ENCODE data around the gene ATP2B2.
"Not testable (repeated sequence)": the region's sequence is repeated elsewhere in the genome, so short reads cannot be mapped to it uniquely, and the experiment has no call there.

The ATP2B2 gene

DNA sequence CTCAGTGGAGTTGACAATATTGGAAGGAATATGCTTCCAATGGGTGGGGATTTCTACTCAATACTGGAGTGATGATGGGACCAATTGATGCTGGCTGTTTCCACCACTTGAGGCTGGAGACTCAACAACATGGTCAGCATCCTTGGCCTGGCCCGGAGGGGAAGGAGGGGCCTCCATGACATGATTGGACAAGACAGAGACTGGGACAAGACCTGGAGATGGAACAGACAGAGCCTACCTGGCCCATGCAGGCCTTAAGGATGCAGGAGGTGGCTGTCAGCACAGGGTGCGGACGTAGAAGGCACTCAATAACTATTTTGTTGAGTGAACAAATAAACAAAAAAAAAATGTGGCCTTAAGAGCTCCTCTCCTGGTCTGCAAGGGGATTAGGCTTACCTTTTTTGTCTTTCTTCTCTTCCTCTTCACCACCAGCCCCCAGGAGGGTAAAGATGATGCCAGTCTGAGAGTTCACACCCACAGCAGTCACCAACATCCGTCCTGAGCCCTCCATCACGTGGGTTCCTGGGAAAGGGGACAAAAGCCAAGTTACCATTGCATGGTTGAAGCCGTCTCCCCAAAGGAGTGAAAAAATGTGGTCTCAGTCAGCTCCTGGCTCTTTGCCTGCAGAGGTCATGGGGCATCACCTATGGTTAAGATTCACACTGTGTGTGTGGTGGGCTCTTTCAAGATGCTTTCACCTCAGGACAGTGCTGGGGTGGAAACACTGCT lies 117.3 kb downstream of the ATP2B2 start:
- in situ Hi-C loops (cut with MboI; ENCODE audit: low sequenced_read_pairs): no loop called here

DNA sequence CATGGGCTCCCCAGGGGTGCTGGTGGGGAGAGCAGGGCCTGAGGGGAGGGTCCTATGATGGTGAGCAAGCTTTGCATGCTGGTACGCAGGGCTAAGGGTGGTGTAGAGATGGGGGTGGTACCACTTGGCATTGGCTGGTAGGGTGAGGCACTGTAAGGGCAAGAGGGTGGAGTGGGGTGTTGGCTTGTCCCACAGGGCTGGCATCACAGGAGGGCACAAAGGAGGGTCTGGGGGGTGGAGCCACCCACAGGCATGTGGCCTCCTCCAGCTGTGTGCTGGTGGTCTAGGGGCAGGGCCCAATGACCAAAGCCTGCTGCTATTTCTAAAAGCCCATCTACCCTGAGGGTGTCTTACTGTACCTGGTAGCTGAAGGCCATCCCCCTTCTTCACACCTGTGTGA lies 119.3 kb downstream of the ATP2B2 start:
- in situ Hi-C loops (cut with MboI; ENCODE audit: low sequenced_read_pairs): no loop called here

DNA sequence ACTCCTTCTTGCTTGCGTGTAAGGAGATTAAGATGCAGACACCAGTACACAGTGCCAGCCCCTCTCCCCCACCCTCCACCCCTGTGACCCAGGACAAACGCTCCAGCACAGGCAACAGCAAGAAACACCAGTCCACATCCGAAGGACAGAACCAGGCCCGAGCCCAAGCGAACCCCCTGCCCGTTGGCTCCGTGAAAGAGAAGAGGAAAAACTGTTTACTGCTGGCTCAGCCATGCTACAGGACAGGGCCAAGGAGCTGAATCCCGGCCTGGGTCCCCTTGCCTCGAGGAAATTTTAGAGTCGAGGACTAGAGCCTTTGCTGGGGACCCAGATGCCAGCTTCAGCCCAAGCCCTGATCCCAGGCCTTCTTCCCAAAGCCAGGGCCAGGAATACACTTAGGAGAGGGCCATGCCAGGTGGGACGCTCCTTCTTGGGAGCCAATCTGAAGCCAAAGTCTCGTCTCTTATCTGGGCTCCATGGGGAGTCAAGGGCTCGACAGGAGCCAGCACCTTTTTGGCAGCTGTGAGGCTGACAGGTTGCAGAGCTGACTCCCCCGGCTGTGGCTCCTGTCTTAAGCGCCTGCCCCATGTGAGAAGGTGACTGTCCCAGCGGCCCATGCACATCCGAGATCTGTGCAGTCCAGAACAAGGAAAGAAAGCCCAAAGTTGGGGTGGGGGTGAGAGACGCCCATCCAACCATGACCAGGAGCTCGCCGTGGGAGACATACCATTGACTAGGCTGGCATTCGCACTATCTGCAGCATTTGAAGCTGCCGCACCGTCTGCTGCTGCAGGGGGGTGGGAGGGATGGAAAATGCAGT lies 120.6 kb downstream of the ATP2B2 start:
- in situ Hi-C loops (cut with MboI; ENCODE audit: low sequenced_read_pairs): no loop called here

DNA sequence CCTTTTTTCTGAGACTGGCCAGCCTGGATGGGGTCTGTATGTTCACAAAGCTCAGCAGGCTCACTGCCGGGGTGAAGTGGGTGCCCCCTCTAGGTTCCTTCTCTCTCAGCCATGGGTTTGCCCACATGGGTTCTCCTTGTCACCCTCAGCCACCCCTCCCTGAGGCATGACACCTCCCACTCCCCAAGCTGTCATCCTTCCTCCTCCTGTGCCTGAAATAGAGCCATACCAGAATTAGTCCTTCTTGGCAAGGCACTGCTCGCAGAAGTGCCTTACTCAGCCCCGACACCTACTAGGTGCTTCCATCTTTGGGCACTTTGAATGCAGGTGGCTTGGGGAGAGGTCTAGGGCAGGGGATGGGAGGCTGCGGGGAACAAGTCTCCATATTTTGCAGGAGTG lies 121.5 kb downstream of the ATP2B2 start:
- in situ Hi-C loops (cut with MboI; ENCODE audit: low sequenced_read_pairs): no loop called here

DNA sequence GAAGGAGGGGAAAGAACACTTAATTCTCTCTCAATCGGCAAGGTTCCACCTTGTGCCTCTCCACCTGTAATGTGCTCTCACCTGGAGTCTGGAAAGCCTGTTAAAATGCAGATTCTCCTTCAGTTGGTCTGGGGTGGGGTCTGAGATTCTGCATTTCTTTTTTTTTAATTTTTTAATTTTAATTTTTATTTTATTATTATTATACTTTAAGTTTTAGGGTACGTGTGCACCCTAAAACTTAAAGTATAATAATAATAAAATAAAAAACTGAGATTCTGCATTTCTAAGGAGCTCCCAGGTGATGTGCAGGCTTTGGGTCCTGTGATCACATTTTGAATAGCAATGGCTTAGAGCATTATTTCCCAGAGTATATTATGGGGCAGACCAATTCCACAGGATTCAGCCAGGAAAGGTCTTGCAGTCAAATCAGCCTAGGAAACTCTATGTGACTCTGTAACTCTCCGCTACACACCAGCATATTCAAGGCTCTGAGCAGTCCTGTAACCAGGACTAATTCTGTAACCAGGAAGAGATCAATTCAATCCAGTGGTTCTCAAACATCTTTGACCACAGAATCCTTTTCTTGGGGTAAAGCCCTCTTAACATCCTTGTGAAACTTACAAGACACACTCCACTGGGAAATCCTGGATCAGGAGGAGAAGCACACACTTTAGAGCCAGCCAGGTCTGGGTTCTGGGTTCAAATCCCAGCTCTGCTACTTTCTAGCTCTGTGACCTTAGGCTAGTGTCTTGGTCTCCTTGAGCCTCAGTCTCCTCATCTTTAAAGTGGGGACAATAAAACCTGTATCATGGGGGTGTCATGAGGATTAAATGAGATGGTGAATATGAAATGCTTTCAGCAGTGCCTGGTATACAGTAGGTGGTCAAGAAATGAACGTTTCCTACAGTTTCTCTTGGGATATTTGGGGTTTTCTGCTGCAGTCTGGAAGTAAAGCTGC lies 122.2 kb downstream of the ATP2B2 start:
- in situ Hi-C loops (cut with MboI; ENCODE audit: low sequenced_read_pairs): no loop called here

DNA sequence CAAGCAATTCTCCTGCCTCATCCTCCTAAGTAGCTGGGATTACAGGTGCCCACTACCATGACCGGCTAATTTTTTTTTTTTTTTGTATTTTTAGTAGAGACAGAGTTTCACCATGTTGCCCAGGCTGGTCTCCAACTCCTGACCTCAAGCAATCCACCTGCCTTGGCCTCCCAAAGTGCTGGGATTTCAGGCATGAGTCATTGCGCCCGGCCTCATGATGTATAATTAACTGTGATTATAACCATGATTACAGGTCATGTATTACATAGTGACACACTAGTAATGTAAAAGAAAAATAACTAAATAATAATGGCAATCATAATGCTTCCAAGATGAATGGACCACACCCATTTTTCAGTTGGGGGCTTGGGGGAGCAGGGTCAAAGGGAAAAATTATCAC lies 122.9 kb downstream of the ATP2B2 start:
- in situ Hi-C loops (cut with MboI; ENCODE audit: low sequenced_read_pairs): not testable (repeated sequence)

DNA sequence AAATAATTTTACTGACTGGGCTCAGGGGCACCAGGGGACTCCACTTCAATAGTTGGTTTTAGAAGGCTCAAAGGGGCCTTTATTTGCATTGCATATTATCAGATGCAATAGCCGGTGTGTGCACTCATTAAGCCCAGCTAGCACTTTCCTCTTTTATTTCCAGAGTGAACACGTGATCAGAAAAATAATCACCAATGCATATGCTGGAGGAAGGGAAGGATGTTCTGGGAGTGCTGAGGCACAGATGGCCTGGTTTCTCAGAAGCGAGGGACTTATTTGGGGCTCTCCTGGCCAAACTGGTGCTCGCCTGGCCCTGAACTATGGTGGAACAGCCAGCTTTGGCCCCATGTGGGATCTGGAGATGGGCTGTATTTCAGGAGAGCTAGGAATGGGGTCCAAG lies 124.0 kb downstream of the ATP2B2 start:
- in situ Hi-C loops (cut with MboI; ENCODE audit: low sequenced_read_pairs): no loop called here

DNA sequence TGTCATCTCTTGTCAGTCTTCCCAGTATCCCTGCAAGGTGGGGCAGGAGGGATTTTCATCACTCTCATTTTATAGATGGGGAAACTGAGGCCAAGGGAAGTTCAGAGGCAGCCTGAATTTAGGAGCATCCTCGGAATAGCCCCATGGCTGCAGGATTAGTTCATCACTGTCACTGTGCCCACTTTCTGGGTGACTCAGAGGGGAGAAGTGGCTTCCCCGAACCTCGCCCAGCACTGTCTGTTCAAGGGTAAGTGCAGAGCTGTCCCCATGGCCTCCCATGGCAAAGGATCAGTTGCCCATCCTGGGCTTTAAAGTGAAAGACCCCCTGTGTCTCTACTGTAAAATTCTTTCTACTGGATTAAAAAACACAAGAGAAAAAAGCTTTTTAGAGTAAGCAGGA lies 124.5 kb downstream of the ATP2B2 start:
- in situ Hi-C loops (cut with MboI; ENCODE audit: low sequenced_read_pairs): no loop called here

DNA sequence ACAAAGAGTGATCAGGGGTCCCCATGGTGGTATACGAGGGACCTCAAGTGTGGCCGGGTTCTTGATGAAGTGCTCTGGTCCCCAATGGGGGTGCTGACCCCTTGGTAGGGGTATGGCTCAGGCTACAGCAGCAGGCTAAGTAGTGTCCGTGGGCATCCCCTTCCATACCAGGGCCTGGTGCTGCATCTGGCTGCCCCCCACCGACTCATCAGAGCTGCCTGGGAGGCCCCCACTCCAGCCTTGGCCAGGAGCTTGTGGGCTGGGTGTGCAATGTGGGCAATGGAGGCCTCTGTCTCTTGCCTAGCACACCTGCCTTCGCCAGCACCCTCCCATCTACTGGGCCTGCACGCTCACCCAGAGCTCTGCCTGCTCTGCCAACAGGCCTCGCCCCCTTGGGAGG lies 125.4 kb downstream of the ATP2B2 start:
- in situ Hi-C loops (cut with MboI; ENCODE audit: low sequenced_read_pairs): no loop called here

DNA sequence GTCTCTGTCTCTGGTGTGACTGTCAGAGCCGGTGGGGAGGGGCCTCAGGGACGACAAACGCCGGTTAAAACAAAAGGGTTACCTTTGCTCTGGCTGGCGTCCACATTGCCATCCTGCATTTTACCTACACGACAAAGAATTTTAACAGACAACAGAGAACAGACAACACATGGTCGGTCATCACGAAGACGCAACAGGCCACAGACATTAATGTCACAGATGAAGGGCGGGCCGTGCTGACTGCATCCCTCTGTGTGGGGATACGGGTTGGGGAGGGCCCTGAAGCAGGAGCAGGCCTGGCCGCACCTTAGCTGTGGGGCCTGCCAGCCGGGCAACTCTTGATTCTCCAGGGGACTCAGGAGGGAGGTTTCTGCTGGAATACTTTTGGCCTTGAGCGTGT lies 126.2 kb downstream of the ATP2B2 start:
- in situ Hi-C loops (cut with MboI; ENCODE audit: low sequenced_read_pairs): no loop called here

DNA sequence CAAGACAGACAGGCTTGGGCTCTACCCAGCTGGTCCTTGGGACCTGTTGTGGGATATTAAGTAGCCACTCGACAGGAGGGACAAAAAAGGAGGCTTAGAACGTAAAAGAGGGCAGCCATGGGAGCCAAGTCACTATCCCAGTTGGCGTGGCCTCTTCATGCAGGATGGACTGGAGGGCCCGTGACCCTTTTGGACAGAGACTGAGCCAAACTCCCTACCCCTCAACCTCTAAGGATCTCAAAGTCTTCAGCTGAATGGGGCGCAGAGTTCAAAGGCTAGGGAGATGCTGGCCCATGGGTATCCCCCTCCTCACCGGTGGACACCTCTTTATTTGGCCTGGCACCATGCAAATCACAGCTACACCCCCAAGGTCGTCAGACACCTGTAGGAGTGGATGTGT lies 126.6 kb downstream of the ATP2B2 start:
- in situ Hi-C loops (cut with MboI; ENCODE audit: low sequenced_read_pairs): no loop called here

DNA sequence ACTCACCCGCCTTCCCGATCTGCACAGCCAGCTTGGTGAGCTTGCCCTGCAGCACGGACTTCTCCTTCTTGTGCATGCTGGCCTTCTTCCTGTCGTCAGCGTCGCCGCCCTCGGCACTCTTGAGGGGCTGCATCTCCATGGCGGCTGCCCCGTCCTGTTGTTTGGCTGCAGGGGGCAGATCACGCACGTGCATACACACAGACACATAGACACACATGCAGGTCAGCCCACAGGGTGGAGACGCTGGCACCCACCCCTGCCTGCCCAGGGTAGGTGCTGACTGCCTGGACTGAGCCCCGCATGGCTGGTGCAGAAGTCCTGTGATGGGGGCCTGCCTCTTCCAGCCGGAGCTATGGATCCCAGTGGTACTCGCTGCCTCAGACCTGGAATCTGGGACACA lies 127.1 kb downstream of the ATP2B2 start:
- in situ Hi-C loops (cut with MboI; ENCODE audit: low sequenced_read_pairs): no loop called here

DNA sequence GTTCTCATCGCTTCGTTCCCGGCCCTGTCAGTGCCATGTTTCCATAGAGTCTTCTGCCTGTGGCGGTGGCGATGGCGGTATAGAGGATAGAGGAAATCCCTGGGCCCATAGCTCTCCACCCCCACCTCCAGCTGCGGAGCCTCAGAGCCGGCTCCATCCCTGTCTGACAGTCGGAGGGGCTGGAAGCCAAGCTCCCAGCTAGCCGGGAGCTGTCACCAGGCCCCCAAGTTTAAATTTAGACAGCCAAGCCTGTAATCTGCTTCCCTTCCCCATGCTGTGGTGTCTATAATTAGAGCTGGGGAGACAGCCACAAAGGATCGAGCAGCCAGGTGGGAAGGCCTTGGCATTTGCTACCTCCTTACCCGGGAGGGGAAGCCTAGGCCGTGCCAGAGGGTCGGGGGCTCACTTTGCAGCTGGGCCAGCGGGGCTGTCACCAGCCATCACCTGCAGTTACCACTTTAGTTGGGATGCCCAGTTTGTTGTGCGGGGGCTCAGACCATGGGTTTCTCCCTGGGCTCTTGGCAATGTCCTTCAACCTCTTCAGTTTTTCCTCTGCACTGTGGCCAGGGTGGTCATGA lies 128.1 kb downstream of the ATP2B2 start:
- in situ Hi-C loops (cut with MboI; ENCODE audit: low sequenced_read_pairs): no loop called here

DNA sequence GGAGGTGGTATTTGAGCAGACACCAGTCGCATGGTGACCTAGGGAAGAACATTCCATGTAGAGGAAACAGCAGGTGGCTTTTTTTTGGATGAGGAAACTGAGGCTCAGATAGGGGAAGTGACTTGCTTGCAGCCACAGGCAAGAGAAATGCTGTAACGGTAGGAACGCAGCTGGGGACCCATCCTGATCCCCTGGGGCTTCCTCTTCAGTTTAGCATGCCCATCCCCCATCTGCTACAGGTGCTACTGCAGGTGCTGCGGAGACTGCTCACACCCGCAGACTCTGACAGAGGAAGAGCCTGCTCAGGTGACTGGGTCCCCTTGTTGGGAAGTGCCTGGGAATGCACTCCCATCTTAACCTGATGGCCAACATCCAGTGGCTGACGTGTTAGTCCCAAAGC lies 129.0 kb downstream of the ATP2B2 start:
- in situ Hi-C loops (cut with MboI; ENCODE audit: low sequenced_read_pairs): no loop called here

DNA sequence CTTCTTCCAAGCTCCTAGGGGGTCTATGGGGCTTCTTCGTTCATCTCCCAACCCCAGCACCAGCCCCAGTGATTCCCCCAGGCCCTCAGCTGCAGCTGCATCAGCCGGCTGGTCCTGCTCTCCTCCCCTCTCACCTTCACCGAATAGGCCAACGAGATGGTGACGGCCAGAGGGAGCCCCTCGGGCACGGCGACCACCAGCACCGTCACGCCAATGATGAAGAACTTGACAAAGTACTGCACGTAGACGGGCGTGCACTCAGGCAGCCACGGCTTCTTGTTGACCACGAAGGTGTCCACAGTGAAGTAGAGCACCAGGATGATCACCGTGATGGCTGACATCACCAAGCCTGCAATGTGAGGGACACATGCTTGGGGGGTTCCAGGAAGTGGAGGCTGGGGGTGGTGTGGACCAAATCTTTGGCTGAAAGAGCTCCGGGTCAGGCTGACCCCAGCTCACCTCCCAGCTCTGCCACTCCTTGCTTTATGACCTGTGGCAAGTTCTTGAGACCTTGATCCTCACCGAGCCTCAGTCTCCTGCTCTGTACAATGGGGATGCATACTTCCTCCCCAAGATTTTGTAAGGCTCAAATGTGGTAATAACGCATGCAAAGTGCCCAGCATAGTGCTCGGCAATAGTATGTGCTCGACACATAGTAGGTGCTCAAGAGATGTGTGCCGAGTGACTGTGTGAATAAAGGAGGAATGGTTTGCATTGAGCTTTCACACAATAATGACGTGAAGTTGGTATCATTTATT lies 129.9 kb downstream of the ATP2B2 start:
- in situ Hi-C loops (cut with MboI; ENCODE audit: low sequenced_read_pairs): no loop called here

DNA sequence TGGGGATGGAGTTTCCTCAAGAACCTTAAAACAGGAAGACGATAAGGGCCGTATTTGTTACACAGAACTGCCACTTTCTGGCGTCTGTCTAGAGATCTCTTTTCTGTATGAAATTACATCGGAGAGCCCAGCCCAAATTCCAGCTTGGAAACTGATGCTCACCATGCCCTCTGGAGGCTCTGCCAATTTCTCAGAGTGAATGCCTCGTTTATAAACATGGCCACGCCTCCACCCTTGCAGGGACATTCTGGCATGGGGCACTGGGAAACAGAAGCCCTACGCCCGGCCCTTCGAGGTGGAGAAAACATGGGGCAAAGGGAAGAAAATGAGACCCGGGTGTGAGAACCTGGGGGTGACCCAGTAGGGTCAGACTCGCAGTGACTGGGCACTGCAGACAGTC lies 131.1 kb downstream of the ATP2B2 start:
- in situ Hi-C loops (cut with MboI; ENCODE audit: low sequenced_read_pairs): no loop called here

DNA sequence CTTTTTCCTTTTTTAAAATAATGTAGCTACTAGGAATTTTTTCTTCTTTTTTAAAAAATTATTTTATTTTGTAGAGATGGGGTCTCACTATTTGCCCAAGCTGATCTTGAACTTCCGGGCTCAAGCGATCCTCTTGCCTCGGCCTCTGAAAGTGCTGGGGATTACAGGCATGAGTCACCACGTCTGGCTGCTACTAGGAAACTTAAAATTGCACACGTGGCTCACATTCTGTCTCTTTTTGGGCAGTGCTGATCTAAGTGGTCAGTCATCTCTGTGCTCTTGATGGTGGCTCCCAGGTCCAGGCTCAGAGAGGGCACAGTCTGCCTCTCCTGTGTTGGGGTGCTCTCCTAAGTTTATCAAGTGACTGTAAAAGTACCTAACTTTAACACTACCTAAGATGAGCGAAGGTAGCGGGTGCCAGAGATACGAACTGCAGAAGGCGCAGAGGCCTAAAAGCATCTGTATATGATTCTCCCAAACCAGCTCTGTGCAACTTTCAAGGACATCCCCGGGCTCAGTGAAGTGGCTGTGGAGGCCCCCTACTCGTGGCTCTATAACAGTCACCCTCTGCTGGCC lies 131.6 kb downstream of the ATP2B2 start:
- in situ Hi-C loops (cut with MboI; ENCODE audit: low sequenced_read_pairs): no loop called here

DNA sequence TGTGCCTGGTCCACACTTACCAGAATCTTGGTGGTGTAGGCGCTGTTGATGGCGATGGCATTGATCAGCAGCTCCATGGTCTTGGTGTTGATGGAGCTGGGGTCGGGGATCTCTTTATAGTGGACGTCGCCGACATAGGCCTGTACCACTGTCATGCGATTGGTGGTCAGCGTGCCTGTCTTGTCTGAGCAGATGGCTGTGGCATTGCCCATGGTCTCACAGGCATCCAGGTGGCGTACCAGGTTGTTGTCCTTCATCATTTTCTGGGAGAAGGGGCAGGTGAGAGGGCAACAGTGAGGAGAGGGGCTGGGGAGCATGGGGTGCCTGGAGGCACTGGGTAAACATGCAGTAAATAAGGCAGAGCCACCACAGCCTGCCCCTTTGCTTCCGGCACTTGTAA lies 133.6 kb downstream of the ATP2B2 start:
- in situ Hi-C loops (cut with MboI; ENCODE audit: low sequenced_read_pairs): no loop called here

DNA sequence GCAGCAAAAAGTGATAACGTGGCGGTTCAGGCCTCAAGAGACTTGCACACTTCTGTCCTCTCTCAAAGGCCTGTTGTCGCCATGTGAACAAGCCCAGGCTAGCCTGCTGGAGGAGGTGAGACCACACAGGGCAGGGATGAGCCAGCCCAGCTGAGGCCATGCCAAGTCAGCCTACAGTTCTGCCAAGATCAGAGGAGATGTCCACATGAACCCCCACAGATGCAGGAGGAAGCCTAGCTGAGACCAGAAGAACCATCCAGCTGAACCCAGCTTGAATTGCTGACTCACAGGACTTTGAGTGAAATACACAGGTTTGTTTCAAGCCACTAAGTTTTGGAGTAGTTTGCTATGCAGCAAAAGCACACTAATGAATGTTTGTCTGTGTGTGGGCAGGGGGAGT lies 134.2 kb downstream of the ATP2B2 start:
- in situ Hi-C loops (cut with MboI; ENCODE audit: low sequenced_read_pairs): no loop called here

DNA sequence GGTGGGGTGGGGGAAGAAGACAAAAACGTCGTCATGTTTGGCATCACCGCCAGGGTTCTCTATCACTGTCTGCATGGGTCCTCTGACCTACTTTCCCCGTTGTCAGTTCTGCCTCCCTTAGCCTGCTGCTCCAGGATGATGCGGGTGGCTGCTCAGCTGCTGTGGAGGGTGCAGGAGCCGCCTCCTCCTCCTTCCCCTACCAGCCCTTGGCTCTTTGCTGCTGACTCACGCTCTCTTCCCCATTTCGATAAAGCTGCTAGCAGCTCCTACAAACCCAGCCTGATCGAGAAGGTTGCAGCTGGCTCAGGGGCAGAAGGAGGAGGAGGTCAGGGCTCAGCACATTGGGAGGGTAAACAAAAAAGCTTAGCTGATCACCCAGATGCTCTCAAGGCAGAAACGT lies 135.0 kb downstream of the ATP2B2 start:
- in situ Hi-C loops (cut with MboI; ENCODE audit: low sequenced_read_pairs): no loop called here

Measured in hTERT RPE-1 (cell line).